LoVo (cell line): ENCODE results near the gene CENPX.
A peak's percentile ranks its signal among the peaks of the same experiment; 100 is the strongest.
"Not testable (repeated sequence)": the region's sequence is repeated elsewhere in the genome, so short reads cannot be mapped to it uniquely, and the experiment has no call there.

Experiments
- DNase-seq: peaks from one replicate; pipeline ENCODE4 v3.0.0-alpha.2; 2016; ENCODE audit warnings: low spot score

Gene CENPX

DNA sequence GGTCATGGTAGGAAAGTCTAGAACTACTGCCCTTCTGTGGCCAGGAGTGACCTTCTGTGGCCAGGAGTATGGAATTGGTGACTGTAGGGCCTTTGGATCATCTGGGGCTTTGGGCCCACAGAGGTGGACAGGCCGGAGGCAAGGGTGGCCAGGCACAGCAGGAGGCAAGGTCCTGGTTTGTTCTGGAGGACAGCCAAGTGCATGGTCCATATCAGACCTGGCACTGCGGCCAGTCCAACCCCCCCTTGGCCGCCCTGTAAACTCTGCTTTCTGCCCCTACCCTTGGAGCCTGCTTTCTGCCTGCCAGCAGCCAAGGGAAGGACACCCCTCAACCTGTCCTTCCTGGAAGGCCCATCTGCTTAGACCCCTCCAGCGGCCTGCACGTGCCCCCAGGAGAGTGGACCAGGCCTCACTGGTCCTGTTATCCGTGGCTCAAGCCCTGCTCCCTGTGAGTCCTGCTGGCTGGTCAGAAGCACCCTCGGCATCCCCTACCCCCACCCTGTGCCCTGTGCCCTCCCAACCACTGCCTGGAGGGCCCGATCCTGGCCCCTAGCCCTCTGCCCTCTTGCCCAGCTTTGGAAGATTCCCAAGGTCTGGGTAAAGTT, 17.1 kb upstream of the CENPX start:
- DNase-seq: no peak

GRCh38 chr17:82038796-82039409, 16.2 kb upstream of the CENPX start:
- DNase-seq: not testable (repeated sequence)

DNA sequence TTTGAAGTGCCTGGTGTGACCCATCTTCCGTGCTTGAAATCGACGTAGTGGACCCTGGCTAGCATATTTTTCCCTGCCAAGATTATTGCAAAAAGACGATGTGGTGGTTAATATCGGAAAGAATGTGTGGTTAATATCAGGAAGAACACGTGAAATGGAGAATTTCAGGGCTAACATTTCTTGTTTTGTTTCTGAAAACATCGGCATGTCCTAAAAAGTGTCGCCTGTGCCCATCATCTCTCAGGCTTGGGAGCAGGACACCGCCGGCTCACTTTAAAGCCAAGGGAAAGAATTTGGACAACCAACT, 15.2 kb upstream of the CENPX start:
- no peak for DNase-seq

DNA sequence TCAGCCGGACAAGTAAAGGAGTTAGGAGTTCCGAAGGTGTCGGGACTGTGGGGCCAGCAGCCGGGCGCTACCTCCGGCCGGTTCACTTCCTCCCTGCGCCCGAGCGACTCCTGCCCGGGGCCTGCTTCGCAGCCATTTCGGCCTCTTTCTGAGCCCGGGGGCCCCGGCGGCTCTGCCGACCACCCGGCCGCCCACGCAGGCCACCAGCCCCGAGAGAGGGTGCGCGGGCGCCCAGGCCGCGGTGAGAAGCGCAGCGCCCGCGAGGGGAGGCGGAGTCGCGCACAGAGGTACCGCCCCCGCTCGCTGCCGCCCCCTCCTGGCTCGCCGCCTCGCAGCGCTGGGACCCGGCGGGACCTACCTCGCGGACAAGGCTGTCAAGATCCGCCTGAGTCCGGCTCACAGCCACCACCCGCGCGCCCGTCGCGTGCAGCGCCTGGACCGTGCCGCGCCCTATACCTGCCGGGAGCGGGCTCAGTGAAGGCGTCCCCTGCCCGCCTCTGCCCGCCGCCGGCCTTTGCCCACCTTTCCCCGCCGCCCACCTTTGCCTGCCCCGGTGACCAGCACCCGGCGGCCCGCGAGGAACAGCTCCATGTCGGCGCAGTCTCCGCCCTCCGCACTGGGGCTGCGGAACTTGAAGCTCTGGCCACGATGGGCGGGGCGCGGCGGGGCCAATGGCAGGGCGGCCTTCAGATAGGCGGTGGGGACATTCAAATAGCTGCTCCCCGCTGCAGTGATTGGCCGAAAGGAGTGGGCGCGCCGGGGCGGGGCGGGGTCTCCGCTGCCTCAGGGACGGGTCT, 14.6 kb upstream of the CENPX start, which contains the start of gene DCXR:
DCXR (minus strand) TSS at position 606 of the 797 bp plus-strand sequence; CDS start at position 591, 15 bp downstream.
- peak; percentile 97 for DNase-seq

DNA sequence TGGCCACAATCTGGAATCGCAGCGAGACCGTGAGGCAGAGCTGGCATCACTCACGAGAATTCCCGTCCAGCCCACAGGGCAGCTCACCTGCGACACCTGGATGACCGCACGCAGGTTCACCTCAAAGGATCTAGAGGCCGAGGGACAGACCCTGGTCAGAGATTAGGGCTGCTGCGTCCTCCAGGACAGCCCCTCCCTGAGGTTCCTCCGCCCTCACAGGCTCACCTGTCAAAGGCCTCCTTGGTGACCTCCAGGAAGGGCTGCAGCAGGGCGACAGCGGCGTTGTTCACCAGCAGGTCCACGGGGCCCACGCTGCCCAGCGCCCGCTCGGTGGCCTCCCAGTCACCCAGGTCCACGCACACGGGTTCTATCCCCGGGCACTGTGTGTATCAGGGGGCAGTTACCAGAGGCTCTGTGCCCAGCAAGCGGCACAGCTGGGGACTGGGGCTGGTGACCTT, 14.0 kb upstream of the CENPX start:
- no peak for DNase-seq

DNA sequence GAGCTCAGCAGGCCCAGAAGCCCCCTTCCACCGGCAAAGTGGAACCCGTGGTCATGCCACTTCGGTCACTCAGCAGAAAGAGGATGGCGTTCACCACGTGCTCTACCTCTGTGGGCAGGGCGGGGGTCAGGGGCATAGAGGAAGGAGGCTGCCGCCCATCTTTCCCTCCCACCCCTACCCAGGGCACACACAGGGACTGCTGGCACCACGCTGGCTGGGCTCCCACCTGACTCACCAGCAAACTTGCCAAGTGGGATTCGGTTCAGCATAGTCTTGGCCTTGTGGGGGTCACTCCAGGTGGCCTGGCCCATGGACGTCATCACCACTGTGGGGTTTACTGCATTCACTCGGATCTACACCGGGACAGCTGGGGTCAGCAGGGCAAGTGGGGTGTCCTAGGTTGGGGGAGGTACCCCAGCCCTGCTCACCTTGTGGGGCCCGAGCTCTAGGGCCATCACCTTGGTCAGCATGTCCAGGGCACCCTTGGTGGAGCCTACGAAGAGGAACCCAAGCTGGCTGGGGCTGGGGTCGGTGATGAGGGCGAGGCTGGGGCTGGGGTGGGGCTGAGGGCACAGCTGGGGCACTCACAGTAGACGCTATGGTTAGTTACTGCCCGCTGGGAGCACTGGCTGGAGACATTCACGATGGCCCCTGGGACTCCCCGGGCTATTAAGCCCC, 13.4 kb upstream of the CENPX start:
- DNase-seq: no peak

DNA sequence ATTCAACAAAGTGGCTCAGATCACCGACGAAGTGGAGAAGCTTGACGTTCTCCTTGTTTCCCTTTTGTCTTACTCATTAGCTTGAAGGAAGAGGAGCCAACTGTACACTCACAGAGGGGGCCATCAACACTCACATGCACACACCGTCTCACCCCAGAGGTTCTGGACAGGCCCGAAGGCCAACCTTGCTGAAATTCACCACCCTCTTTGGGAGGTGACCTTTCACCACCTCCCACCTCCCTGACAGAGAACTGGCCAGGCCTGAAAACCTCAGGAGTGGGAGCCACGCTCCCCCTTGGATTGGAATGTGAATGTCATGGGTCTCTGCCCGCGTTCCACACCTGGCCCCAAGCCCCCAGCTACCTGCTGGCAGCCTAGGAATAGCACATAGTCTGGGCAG, 12.8 kb upstream of the CENPX start:
- no peak for DNase-seq

- DNase-seq: no peak
Observed at GRCh38 chr17:82034371-82035011, 11.8 kb upstream of the CENPX start.

GRCh38 chr17:82033359-82034085, 10.8 kb upstream of the CENPX start:
- DNase-seq: no peak

- DNase-seq: no peak
Observed at GRCh38 chr17:82031885-82032627, 9.4 kb upstream of the CENPX start.

DNA sequence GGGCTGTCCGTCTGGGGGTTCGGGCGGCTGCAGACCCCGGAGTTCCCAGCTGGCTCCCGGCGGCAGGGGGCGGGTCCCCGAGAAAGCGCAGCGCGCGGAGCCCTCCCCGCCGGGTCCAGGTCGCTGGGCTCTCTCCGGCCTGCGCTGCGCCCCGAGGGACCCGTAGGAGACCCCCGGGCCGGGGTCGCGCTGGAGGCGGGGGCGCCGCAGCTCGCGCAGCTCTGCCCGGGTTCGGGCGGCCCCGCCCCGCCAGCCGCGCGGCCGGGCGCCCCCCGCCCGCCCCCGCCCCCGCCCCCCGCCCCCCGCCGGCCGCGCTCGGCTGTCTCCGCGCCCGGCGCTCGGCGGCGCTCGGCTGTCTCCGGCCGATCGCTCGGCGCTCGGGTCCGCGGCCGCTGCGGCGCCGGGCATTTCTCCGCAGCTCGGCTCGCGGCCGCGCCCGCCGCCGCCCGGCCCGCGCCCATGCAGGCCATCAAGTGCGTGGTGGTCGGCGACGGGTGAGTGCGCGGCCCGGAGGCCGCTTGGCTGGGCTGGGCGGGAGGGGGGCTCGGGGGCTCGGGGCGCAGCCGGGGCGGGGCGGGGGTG, 8.7 kb upstream of the CENPX start, which contains the start of gene RAC3:
RAC3 (plus strand) TSS at position 376 of the 582 bp plus-strand sequence; CDS start at position 460, 84 bp downstream.
- no peak for DNase-seq

DNA sequence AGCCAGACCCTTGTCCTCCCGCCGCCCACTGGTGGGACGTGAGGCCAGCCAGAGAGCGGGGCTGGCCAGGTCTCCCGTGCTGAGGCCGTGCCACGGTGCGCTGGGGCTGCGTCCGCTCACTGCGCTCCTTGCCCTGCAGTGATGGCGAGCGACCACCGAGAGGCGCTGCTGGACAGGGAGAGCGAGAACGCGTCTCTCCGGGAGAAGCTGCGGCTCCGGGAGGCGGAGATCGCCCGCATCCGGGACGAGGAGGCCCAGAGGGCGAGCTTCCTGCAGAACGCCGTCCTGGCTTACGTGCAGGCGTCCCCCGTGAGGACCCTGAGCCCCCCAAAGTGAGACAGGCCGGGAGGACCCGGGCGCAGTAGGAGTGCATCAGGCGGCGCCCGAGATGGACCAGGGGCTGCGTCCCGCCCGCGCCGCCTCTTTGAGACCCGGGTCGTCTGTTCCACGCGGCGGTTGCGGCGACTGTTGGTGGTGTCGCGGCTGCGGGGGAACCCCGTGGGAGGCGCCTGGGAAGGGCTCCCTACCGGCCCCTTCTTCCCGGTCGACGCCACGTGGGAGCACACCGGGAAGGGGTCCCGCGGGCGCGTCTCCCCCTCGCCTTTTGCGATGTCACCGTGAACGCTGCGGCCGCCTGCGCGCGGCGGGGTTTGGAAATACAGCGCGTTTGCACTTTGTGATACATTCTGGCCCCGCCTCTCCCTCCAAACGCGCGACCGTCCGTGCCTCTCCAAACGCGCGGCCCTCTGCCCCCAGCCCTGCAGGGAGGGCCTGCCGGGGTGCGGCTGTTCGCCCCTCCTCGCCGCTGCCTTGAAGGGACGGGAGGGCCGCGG, 8.0 kb upstream of the CENPX start:
- DNase-seq: no peak

DNA sequence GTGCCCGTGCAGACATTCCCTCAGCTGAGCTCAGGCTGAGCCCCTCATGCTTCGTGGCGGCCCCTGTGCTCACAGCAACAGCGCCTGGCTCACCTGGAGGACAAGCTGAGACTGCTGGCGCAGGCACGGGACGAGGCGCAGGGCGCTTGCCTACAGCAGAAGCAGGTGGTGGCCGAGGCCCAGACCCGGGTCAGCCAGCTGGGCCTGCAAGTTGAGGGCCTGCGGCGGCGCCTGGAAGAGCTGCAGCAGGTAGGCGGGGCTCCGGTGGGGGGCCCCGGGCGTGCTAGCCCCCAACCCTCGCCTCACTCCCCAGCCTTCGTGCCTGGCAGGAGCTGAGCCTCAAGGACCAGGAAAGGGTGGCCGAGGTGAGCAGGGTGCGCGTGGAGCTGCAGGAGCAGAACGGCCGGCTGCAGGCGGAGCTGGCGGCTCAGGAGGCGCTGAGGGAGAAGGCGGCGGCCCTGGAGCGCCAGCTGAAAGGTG, 7.4 kb upstream of the CENPX start:
- DNase-seq: no peak

- DNase-seq: no peak
Observed at GRCh38 chr17:82029391-82029790, 6.7 kb upstream of the CENPX start.

GRCh38 chr17:82028966-82029365, 6.3 kb upstream of the CENPX start:
- no peak for DNase-seq

- no peak for DNase-seq
Observed at GRCh38 chr17:82028246-82028645, 5.6 kb upstream of the CENPX start.

DNA sequence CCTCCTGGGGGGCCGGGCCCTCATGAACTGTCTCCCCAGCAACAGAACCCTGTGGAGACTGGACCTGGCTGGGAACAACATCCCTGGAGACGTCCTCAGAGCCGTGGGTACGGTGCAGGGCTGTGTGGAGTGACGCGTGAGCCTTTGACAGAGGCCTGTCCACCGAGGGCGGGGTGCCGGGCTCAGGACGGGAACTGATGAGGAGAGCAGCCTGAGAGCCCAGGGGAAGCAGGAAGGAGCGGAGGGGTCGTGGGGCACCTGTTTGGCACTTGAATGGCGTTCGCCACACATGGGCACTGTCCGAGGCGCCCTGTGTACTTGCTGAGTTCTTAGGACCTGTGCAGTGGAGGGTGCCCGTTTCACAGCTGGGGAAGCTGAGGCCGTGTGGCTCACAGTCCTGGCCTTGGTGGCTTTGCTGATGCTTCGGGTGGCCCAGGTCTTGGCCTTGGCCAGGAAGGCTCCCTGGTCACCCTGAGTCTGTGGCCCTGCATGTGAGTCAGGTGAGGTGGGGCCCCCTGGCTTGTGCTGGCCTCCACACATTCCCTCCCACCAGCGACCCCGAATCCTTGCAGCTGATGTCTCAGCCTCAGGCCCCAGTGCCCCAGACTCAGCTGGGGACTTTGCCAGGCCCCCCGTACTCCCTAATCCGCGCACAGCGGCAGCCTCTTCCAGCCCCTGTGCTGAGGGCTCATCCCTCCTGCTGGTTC, 2.9 kb upstream of the CENPX start:
- no peak for DNase-seq

GRCh38 chr17:82024859-82025258, 2.2 kb upstream of the CENPX start:
- no peak for DNase-seq
